Activated T-cell treated with anti-CD3 and anti-CD28 coated beads for 24 hours (primary cell): ENCODE data around the gene NAA16.
"Not testable (repeated sequence)": the region's sequence is repeated elsewhere in the genome, so short reads cannot be mapped to it uniquely, and the experiment has no call there.

Source experiments
- DNase-seq: peaks from one replicate; pipeline ENCODE4 v3.0.0-alpha.2; 2020; ENCODE audit warnings: low read depth

Gene NAA16

DNA sequence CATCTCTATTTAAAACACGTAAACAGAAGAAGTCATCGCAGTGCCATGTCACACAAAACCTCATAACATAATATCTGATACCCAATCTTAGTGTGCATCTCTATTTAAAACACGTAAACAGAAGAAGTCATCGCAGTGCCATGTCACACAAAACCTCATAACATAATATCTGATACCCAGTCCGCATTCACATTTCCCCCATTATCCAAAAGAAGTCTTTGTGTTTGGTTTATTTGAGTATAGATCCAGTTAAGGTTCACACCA is 45.2 kb downstream of the NAA16 start:
- DNase-seq = not testable (repeated sequence)

DNA sequence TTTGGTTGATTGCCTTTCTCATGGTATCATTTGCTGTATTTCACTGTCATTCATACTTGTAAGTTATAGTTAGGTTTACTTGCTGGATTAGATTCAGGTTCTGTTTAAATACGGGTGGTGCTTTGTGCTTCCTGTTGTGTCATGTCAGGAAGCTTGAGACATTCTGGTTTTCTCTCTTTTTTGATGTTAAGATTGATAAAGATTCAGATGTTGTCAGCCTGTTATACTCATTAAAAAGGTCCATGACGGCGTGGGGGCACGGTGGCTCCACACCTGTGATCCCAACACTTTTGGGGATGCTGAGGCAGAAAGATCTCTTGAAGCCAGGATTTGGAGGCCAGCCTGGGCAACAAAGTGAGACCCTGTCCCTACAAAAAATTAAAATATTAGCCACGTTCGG is 45.7 kb downstream of the NAA16 start:
- no peak for DNase-seq

DNA sequence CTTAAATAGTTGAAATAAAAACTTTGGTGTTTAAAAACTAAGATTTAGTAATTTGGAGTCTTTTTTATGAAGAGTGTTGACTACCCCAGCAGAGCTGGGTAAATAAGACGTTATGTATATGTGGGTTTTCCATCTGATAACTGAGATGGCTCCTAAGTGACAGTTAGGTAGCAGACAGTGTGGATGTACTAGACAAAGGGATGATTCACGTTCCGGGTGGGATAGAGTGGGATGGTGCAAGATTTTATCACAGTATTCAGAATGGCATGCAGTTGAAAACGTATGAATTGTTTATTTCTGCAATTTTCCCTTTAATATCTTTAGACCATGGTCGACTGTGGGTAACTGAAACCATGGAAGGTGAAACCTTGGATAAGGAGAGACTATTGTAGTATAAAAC is 50.4 kb downstream of the NAA16 start:
- no peak for DNase-seq

DNA sequence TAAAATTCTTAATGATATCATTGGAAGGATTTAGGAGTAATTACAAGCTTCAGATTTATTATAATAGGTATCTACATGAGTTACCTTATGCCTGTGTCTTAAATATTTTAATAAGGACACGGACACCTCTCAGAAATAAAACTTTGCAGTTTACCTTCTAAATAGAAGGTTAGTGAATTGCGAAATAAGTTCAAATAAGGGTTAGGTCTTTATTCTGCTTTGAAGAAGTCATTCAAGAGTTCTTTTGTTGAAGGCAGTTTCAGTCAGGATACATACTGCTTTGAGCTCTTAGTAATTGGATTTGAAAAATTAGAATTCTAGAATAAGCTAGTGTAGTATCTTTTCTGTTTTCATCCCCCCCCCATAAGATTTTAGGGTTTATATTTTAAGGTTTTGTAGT is 53.0 kb downstream of the NAA16 start:
- no peak for DNase-seq

DNA sequence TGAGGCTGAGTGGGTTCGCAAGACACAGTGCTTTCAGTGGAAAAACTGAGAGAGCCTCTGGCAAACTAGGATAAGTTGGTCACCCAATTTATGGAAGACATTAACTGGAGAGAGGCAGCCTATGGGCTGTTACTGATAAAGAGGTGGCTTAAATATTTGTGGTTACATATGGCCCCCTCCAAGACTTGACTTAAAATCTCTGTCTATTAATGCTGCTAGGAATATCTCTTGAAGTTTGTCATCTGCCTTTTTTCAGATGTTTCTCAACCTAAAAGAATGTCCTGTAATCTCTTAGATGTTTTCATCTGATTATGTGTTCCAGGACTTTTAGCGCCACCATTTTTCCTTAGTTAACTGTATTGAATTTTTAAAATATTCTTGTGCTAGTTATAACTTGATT is 54.6 kb downstream of the NAA16 start:
- no peak for DNase-seq

DNA sequence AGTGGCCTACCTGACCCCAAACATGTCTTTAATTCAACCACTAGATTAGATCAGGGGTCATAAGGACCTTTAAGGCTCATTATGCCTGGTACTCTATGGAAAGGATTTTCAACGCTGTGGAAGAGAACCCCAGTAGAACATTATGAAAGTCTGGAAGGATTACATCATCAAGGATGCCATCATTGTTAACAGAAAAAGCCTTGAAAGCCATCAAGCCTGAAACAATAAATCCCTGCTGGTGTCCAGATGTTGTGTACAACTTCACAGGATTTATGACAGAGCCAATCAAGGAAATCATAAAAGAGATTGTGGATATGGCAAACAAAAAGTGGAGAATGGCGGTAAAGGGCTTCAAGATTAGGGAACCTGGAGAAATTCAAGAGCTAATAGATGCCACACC is 59.7 kb downstream of the NAA16 start:
- no peak for DNase-seq

DNA sequence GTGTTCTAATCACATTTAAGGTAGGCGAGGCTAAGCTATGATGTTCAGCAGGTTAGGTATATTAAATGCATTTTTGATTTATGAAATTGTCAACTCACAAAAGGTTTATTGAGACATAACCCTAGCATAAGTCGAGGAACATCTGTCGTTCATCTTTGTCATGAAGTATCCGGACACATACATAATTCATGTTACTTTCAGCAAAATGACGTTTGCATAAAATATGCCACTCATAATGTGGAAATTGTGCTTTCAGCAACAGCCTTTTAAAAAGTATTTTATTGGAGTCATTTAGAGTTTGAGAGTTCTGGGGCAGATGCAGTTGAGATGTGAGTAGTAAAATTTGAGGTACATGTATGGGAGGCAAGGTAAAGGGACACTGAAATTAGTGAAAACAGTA is 66.4 kb downstream of the NAA16 start:
- DNase-seq = no peak

DNA sequence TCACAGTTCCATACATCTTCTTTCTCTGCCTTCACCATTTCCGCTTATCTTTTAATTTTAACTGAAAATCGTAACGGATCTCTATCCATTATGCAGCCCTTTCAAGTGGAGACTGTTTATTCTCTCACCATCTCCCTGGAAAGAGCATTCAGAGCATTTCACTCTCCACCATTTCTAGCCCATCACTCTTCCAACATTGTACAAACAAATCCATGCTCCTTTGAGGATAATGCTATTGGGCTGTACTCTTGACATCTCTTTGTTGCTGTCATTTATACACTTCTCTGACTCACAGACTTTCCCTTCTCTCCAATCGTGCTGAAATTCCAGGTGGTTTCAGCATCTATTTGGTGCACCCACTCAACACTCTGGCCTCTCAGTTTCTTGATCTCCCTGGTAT is 71.4 kb downstream of the NAA16 start:
- no peak for DNase-seq

DNA sequence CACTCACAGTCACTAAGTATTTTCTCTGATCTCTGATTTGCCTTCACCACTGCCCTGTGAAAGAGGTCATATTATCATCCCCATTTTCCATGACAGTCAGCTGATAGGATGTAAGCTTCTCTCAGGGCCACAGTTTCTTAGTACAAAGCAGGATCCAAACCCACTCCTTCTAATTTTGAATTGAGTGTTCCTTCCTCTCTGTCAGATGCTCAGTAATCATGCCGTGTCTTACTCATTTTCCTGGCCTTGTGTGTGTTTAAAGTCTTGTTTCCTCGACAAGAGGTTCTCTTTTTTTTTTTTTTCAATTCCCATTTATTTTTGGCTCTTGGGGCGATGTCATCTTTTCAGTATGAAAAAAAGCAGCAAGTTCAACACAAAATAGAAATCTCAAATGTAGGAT is 72.3 kb downstream of the NAA16 start:
- no peak for DNase-seq

DNA sequence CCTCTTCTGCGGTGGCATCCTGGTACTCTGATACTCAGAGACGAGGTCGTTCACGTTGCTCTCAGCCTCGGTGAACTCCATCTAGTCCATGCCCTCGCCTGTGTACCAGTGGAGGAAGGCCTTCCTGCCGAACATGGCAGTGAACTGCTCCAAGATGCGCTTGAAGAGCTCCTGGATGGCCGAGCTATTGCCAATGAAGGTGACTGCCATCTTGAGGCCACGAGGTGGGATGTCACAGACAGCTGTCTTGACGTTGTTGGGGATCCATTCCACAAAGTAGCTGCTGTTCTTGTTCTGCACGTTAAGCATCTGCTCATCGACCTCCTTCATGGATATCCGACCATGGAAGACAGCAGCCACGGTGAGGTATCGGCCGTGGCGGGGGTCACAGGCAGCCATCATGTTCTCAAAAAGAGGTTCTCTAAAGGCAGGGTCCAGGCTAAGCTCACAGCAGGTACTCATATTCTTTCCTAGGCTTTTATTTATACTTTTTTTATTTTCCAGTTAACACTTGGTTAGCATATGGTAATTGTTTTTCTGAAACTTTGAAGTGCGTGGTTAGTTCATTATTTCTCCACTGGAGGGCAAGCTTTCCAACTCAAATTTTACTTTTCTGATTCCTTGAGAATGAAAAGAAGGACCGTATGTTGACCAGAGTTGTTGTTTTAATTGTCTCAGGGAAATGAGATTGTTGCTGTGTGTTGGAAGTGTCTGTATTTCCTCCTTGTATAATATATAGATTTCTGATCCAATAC is 73.9 kb downstream of the NAA16 start:
- no peak for DNase-seq

DNA sequence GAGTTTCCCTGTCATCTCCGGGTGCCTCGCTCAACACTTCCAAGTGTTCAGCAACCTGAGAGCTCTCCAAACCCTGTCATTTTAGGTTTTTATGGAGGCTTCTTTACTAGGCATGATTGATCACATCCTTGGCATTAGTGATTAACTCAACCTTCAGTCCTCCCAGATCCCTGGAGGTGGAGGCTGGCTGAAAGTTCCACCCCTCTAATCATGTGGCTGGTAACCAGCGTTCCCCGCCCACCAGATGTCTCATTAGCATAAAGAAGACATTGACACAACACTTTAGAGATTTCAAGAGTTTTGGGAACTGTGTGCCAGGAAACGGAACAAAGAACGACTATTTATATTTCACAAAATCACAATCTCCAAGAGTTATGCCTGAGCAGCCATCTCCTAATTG is 75.1 kb downstream of the NAA16 start:
- no peak for DNase-seq

DNA sequence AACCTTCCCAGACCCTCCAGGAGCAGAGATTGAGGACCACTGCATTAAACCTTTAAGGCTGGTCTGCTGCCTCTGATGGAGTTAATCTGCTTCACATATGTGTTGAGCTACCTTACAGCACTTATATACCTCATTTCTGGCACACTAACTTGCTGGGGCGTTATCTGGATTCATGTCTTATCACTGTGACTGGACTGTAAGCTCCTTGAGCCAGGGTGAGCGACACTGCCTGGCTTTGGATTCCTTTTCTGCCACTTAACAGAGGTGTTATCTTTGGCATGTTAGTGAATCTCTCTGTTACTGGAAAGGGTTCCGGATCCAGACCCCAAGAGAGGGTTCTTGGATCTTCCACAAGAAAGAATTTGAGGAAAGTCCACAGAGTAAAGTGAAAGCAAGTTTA is 76.5 kb downstream of the NAA16 start:
- DNase-seq = no peak

DNA sequence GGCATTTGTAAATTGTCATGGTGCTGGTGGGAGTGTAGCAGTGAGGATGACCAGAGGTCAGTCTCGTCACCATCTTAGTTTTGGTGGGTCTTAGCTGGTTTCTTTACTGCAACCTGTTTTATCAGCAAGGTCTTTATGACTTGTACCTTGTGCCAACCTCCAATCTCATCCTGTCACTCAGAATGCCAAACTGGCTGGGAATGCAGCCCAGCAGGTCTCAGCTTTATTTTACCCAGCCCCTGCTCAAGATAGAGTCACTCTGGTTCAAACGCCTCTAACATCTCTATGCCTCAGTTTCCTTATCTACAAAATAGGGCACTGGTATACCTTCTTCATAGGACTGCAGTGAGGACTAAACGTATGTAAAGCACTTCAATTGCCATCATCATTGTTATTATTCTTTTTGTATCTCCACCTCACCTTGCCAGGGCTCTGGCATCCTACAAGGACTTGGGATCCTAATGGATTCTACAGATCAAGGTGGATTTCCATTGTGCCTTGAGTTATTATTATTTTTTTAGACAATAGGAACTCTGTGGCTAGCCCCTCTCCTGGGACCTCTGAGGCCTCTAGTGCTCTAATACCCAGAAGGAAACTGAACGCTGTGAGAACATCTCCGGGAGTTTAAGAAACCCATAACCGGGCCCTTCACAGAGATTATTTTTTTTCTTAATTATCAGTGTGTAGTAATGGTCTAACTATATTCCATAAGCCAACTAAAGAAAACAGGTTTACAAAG is 77.2 kb downstream of the NAA16 start:
- DNase-seq = no peak

DNA sequence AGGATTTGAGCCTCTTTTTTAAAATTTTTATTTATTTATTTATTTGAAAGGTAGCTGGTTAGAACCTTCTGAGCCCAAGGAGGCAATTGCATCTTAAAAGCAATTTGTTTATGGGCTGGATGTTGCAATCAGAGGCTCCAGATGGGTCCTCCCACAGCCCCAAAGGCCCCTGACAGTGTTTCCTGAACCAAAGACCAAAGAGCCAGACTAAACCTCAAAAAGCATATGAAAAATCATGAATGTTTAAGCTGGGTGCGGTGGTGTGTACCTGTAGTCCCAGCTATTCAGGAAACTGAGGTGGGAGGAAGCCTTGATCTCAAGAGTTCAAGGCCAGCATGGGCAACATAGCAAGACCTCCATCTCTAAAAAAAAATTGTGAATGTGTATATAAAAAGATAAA is 78.5 kb downstream of the NAA16 start:
- DNase-seq = no peak

DNA sequence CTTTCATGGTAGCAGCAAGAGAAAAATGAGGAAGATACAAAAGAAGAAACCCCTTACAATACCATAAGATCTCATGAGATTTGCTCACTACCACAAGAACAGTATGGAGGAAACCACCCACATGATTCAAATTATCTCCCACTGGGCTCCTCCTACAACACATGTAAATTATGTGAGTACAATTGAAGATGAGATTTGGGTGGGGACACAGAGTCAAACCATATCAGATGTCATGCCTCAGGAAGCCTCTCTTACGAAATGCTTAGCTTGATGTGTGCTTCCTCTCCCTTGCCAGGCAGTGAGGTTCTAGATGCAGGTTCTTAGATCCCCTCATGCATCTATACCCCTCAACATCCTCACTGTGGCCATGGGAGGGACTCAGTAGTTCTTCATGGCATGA is 83.1 kb downstream of the NAA16 start:
- DNase-seq = no peak

DNA sequence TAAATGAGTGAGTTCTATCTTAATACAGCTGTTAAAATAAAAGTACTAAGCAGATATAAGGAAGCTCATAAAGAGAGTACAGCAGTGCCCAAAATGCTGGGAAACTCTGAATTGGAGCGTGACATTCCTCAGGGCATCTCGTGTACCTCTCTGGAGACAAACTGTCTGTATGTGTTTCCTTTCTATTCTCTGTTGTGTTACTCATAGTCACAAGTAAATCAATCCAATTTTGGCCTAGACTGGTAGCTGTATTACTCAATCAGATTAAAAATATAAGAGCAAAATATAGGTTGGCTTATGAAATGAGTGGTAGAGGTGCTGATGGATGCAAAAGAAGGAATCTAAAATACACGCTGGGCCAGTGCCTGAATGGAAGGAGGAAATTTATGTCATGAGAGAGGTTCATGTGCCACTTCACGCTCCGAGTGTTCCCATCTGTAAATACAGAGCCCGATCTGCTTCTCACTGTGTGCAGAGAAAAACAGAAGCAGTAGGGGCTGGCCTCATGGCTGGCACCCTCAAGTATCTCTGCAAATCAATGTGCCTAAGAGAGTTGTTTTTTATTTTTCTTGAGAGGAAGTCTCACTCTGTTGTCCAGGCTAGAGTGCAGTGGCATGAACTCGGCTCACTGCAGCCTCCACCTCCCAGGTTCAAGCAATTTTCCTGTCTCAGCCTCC is 87.6 kb downstream of the NAA16 start:
- no peak for DNase-seq

DNA sequence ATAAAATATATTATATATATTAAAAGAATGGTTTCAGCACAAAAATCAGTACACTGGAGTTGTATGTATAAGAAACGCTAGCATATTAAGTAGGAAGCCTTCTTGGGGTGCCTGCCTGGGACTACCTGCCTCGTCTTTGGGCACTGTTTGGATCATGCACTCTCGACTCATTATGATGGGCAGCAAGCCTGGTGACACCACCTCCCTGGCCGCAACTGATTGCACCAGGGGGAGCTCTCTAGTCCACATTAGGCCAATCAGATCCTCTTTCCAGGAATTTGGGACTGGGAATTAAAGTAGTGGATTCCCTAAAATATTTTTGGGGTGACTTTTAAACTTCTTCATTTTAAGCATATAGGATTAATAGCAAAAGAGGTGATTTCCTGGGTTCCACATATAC is 90.3 kb downstream of the NAA16 start:
- no peak for DNase-seq

DNA sequence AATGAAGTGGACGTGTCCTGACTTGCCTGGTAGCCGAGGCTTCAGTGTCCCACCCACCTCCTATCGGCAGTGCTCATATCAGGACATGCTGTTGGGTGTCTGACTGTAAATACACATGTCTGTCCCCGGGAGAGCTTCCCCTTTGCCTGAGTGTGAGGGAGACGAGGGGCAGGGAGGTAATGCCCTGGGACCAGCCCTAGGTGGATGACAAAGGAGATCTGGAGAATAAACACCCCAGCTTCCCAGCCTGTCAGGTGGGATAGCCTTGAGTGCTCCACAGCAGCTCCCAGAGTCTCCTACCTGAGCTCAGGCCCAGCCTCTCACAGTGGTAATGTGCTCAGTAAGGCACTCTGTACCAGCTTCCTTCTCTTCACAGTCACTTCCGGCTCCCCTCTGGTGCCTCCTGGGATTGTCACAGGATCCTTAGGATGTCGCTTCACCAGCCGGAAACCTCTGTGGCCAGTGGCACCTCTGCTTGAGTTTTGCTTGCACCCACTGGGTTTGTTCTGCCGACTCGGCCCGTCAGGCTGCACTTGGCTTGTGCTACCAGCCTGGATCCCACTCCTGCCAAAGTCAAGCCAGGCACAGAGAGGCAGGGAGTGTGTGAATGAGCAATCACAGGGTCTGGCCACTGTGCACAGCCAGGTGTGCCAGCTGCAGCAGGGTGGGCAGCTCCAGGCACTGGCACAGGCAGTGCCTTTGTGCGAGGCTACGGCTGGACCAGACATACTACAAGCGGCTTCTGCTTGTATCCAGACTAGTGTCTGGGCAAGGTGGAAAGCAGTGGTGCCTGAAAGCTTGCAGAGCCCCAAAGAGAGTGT is 91.8 kb downstream of the NAA16 start:
- DNase-seq = no peak

DNA sequence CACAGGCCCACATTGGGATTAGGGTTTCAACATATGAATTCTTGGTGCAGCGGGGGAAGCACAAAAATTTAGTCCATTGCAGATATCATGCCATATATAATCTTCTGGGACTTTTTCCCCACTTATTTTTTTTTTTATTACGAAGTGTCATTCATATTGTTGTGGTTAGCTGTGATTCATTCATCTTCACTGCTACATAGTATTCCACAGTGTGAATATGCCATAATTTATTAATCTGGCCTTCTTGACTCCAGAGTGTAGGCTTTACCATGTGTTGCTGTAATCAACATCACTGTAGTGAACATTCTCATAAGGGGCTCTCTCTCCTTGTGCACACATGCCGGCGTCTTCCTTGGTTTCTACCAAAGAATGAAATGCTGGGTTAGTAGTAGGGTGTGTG is 92.9 kb downstream of the NAA16 start:
- DNase-seq = no peak

DNA sequence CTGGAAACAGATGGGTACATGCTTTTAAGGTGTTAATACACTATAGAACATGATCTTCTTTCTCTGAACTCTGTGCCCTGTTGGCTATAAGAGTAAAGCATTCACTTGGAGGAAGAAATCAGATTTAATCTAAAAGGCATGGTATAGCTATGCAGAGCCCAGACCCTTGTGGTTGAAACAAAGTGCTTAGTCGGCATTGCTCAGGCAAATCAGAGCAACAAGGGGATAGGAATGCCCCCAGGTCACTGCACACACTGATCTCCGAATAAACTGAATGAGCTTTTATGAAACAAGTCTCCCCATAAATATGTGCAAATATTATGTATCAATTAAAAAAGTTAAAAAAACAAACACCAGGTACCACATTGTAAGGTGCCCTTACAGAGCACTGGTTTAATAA is 94.3 kb downstream of the NAA16 start:
- no peak for DNase-seq

DNA sequence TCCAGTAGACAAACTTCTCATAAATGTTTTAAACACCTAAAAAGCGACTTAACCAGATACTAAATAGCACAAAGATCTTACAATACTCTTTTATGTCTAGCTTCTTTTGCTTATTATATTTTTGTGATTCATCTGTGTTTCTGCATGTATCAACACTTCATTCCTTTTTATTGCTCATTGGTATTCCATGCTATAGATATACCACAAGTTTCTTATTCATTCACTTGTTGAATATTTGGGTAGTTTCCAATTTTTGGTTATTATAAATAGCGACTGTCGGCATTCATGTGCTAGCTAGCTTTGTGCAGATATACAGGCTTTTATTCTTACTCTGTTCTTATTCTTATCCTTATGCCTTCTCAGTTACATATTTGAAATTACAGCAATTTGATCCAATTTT is 96.3 kb downstream of the NAA16 start:
- DNase-seq = no peak

DNA sequence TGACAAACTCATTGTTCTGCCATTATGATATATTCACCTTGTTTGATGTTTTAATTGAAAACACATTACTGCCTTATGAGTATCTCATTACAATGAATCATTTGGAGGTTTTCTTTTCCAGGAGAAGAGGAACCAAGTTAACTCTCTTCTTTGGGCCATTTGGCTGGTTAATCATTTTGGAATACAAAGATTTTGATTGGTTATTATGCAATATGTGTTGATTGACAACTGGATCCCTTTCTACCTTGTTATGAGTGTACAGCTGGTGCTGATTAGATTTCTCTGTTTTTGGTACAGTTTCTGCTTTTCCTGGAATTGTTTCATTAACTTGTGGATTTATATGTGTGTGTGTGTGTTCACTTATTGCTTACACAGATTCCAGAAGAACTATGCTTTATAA is 97.1 kb downstream of the NAA16 start:
- no peak for DNase-seq

DNA sequence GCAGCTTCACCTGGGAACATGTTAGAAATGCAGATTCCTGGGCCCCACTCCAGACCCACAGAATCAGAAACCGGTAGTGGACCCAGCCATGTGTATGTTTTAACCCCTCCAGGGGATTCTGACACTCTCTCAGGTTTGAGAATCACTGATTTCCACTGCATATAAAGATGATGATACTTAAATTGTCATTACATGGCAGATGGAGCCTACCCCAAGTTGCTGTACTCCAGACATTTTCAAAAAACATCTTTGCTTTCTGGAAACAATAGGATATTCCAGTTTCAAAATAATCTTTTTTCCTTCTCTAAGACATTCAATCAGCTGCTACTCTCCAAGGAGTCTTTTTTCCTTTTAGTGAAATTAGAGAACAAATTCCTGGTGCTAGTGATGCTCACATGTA is 97.7 kb downstream of the NAA16 start:
- DNase-seq = no peak
